ENCODE data around the gene FBXL19. TPM values are rescaled to one million over a fixed set of nuclear protein-coding genes. Genes with fewer than 3 reads are reported as not detected.

The FBXL19 gene
- polyA plus RNA-seq, 1 donor (not counting 4 experiments of a cell fraction or from before 2014, with no cell fraction given) = 10.2 TPM

GRCh38 chr16:30950516-30951065 lies 27.2 kb downstream of the FBXL19 start:
- H2AFZ ChIP-seq (ENCODE audit: control insufficient read depth, low read length) = no peak overlapping the region
- peak overlapping the region; percentile 43 to 82 (median 50) for H3K4me3 ChIP-seq (ENCODE audit: control insufficient read depth in 2 of 3, extremely low read depth in 1 of 3, insufficient read depth in 2 of 3, low read depth in 1 of 3, low read length in 3 of 3)
- peak overlapping the region; percentile 11 for H3K9ac ChIP-seq (ENCODE audit: control insufficient read depth, extremely low read depth, insufficient read depth, low read length)
- FAIRE-seq = no peak
- H3K27me3 ChIP-seq (ENCODE audit: control insufficient read depth, extremely low read depth, insufficient read depth, low read length) = no peaks in the 10 kb centered on the region
- H3K9me3 ChIP-seq (ENCODE audit: control insufficient read depth, low read depth, low read length) = no peaks in the 10 kb centered on the region
- no peak for DNase-seq (ENCODE audit: low read depth, low spot score)
- no peaks in the 10 kb centered on the region for H3K9me1 ChIP-seq (ENCODE audit: control insufficient read depth, extremely low read depth, insufficient read depth, low read length)
- H3K79me2 ChIP-seq (ENCODE audit: control insufficient read depth, insufficient read depth, low read length) = no peaks in the 10 kb centered on the region
- TF ChIP-seq CTCF (optimal IDR thresholded peaks at IDR 0.05 in 1 of 3, IDR thresholded peaks at IDR 0.05 in 1 of 3, conservative IDR thresholded peaks at IDR 0.05 in 1 of 3; ENCODE audit: extremely low read depth in 1 of 3, insufficient read depth in 2 of 3, low read length in 3 of 3) (no peak), EZH2 (IDR thresholded peaks at IDR 0.05; ENCODE audit: low read length) (no peak)
- peaks cover 19% of the 10 kb centered on the region for H3K4me1 ChIP-seq (ENCODE audit: control insufficient read depth, extremely low read depth, insufficient read depth, low read length)
- peak overlapping the region; percentile 38 for H3K27ac ChIP-seq (ENCODE audit: control insufficient read depth, insufficient read depth, low read length)
- H3K36me3 ChIP-seq (ENCODE audit: control insufficient read depth in 2 of 2, extremely low read depth in 1 of 2, insufficient read depth in 2 of 2, low read length in 2 of 2) = peaks cover 5 to 8% of the 10 kb centered on the region in 2 experiments
- H3K4me2 ChIP-seq (ENCODE audit: control insufficient read depth, extremely low read depth, insufficient read depth, low read depth, low read length) = peak overlapping the region; percentile 98
- dilution Hi-C loops (cut with MboI; ENCODE audit: extremely low pct_ligation_motif_present, low sequenced_read_pairs) = no loop called here
- H4K20me1 ChIP-seq (ENCODE audit: control insufficient read depth, extremely low read depth, insufficient read depth, low read length) = no peaks in the 10 kb centered on the region

- dilution Hi-C loops (cut with MboI; ENCODE audit: extremely low pct_ligation_motif_present, low sequenced_read_pairs) = no loop called here
- Histone ChIP-seq H3K4me3 (ENCODE audit: control insufficient read depth in 2 of 3, extremely low read depth in 1 of 3, insufficient read depth in 2 of 3, low read depth in 1 of 3, low read length in 3 of 3) (no peak overlapping the region), H3K9me1 (ENCODE audit: control insufficient read depth, extremely low read depth, insufficient read depth, low read length) (no peaks in the 10 kb centered on the region), H3K27me3 (ENCODE audit: control insufficient read depth, extremely low read depth, insufficient read depth, low read length) (no peaks in the 10 kb centered on the region), H4K20me1 (ENCODE audit: control insufficient read depth, extremely low read depth, insufficient read depth, low read length) (no peaks in the 10 kb centered on the region), H3K27ac (ENCODE audit: control insufficient read depth, insufficient read depth, low read length) (no peak overlapping the region), H3K9ac (ENCODE audit: control insufficient read depth, extremely low read depth, insufficient read depth, low read length) (no peak overlapping the region), H3K79me2 (ENCODE audit: control insufficient read depth, insufficient read depth, low read length) (no peaks in the 10 kb centered on the region), H2AFZ (ENCODE audit: control insufficient read depth, low read length) (no peak overlapping the region), H3K4me1 (ENCODE audit: control insufficient read depth, extremely low read depth, insufficient read depth, low read length) (peaks cover 19% of the 10 kb centered on the region), H3K36me3 (ENCODE audit: control insufficient read depth in 2 of 2, extremely low read depth in 1 of 2, insufficient read depth in 2 of 2, low read length in 2 of 2) (peaks cover 5 to 8% of the 10 kb centered on the region in 2 experiments), H3K4me2 (ENCODE audit: control insufficient read depth, extremely low read depth, insufficient read depth, low read depth, low read length) (no peak overlapping the region), H3K9me3 (ENCODE audit: control insufficient read depth, low read depth, low read length) (no peaks in the 10 kb centered on the region)
- TF ChIP-seq EZH2 (IDR thresholded peaks at IDR 0.05; ENCODE audit: low read length) = no peak
- no peak for TF ChIP-seq CTCF (optimal IDR thresholded peaks at IDR 0.05 in 1 of 3, IDR thresholded peaks at IDR 0.05 in 1 of 3, conservative IDR thresholded peaks at IDR 0.05 in 1 of 3; ENCODE audit: extremely low read depth in 1 of 3, insufficient read depth in 2 of 3, low read length in 3 of 3)
- FAIRE-seq (no peak), DNase-seq (ENCODE audit: low read depth, low spot score) (no peak)
Measured at GRCh38 chr16:30951193-30951592, 27.8 kb downstream of the FBXL19 start.
